H1 (cell line): Measurements from ENCODE around the gene ZXDC. TPM values are rescaled to one million over a fixed set of nuclear protein-coding genes. Genes with fewer than 3 reads are reported as not detected.

Source experiments
- CTCF ChIA-PET: fragments of 300-600 bp; sonication (Branson Sonifier 250); formaldehyde crosslinking; loops from one replicate; lab custom pipeline; 2021; ENCODE audit not compliant: partially characterized antibody; lab: Charles Lee
- POLR2A ChIA-PET: fragments of 300-600 bp; sonication (Branson Sonifier 250); formaldehyde crosslinking; loops from one replicate; lab custom pipeline; 2021; ENCODE audit warnings: inconsistent platforms; ENCODE audit not compliant: partially characterized antibody; lab: Charles Lee
- DNase-seq, 2 experiments: peaks; one replicate each; pipeline versions ENCODE4 v3.0.0 to v3.0.0-alpha.2; 2010 to 2022; ENCODE audit warnings: low spot score in 2 of 2, low read depth in 1 of 2, mixed read lengths in 1 of 2
- FAIRE-seq: peaks from 2 replicates; lab custom pipeline; 2011; peaks lifted over from hg19 to GRCh38; lab: Jason Lieb, UNC
- H2AFZ ChIP-seq: 2 replicates; pipeline ENCODE4 v1.8.1; 2012; ENCODE audit warnings: low read length, inconsistent platforms
- H2AK5ac ChIP-seq: 2 replicates; pipeline ENCODE4 v1.6.1; 2013; ENCODE audit warnings: low read depth, low read length
- H2BK120ac ChIP-seq: replicated peaks from 2 replicates; pipeline ENCODE3; 2013; ENCODE audit warnings: low read depth, low read length, inconsistent platforms
- H2BK12ac ChIP-seq: 2 replicates; pipeline ENCODE4 v1.6.1; 2013; ENCODE audit warnings: low read depth, low read length
- H2BK15ac ChIP-seq: 2 replicates; pipeline ENCODE4 v1.6.1; 2013; ENCODE audit warnings: low read length
- H2BK20ac ChIP-seq: 2 replicates; pipeline ENCODE4 v1.6.1; 2013; ENCODE audit warnings: low read length
- H2BK5ac ChIP-seq: 2 replicates; pipeline ENCODE4 v1.6.1; 2013; ENCODE audit warnings: low read depth, low read length
- H3K14ac ChIP-seq: 2 replicates; pipeline ENCODE4 v1.6.1; 2013; ENCODE audit warnings: inconsistent platforms; ENCODE audit not compliant: insufficient read length
- H3K18ac ChIP-seq: 2 replicates; pipeline ENCODE4 v1.6.1; 2013; ENCODE audit warnings: low read length; ENCODE audit errors: extremely low read depth
- H3K23ac ChIP-seq: 2 replicates; pipeline ENCODE4 v1.6.1; 2013; ENCODE audit warnings: inconsistent platforms; ENCODE audit not compliant: insufficient read length
- H3K23me2 ChIP-seq: 2 replicates; pipeline ENCODE4 v1.6.1; 2013; ENCODE audit warnings: low read depth, low read length
- H3K27ac ChIP-seq: 2 replicates; pipeline ENCODE4 v1.6.1; 2011; ENCODE audit warnings: low read depth, low read length, inconsistent platforms
- H3K27me3 ChIP-seq, 4 experiments: replicated peaks in 1 of 4; 1 replicate in 1 of 4; 2 replicates in 3 of 4; pipeline versions ENCODE4 v1.6.1 to v1.8.1; 2011 to 2013; ENCODE audit warnings: low read length in 3 of 4, mild to moderate bottlenecking in 3 of 4, inconsistent platforms in 2 of 4, mixed read lengths in 2 of 4, moderate library complexity in 1 of 4; ENCODE audit not compliant: control insufficient read depth in 3 of 4, insufficient read depth in 3 of 4; ENCODE audit errors: extremely low read depth in 1 of 4
- H3K36me3 ChIP-seq, 4 experiments: 2 replicates each; pipeline versions ENCODE4 v1.6.1 to v1.8.1; 2011 to 2013; ENCODE audit warnings: mild to moderate bottlenecking in 4 of 4, low read length in 3 of 4, moderate library complexity in 2 of 4, control low read depth in 1 of 4, inconsistent platforms in 1 of 4; ENCODE audit not compliant: insufficient read depth in 4 of 4, control insufficient read depth in 2 of 4
- H3K4ac ChIP-seq: replicated peaks from 2 replicates; pipeline ENCODE3; 2013; ENCODE audit warnings: low read length, low read depth, mixed read lengths, inconsistent platforms; ENCODE audit not compliant: insufficient read length
- H3K4me1 ChIP-seq, 4 experiments: replicated peaks in 1 of 4; 1 replicate in 1 of 4; 2 replicates in 3 of 4; pipeline versions ENCODE4 v1.6.1 to v1.8.1; 2011 to 2013; ENCODE audit warnings: low read length in 3 of 4, inconsistent platforms in 2 of 4, mixed read lengths in 1 of 4; ENCODE audit not compliant: insufficient read depth in 4 of 4, control insufficient read depth in 3 of 4
- H3K4me2 ChIP-seq, 2 experiments: 2 replicates each; pipeline versions ENCODE4 v1.6.1 to v1.8.1; 2011 to 2013; ENCODE audit warnings: low read depth in 2 of 2, low read length in 2 of 2, control low read depth in 1 of 2, inconsistent platforms in 1 of 2, mild to moderate bottlenecking in 1 of 2; ENCODE audit not compliant: insufficient read depth in 1 of 2
- H3K4me3 ChIP-seq, 4 experiments: fragments of 200-600, 300-600 bp in 1 of 4; sonication (generic), shearing (Covaris generic), sonication (Bioruptor Twin) in 1 of 4; 2 replicates each; pipeline versions ENCODE4 v1.5.1 to v1.8.1; 2011 to 2016; ENCODE audit warnings: low read length in 4 of 4, low read depth in 3 of 4, control low read depth in 2 of 4, inconsistent platforms in 2 of 4, mild to moderate bottlenecking in 2 of 4, mixed read lengths in 1 of 4, moderate library complexity in 1 of 4; ENCODE audit not compliant: insufficient read depth in 2 of 4; ENCODE audit errors: extremely low read depth in 1 of 4
- H3K56ac ChIP-seq: replicated peaks from 2 replicates; pipeline ENCODE3; 2013; ENCODE audit warnings: low read depth, mild to moderate bottlenecking, mixed read lengths, low read length, inconsistent platforms; ENCODE audit not compliant: insufficient read length
- H3K79me1 ChIP-seq: 2 replicates; pipeline ENCODE4 v1.6.1; 2013; ENCODE audit warnings: low read depth, low read length, control low read depth
- H3K79me2 ChIP-seq, 2 experiments: 2 replicates each; pipeline versions ENCODE4 v1.6.1 to v1.8.1; 2012 to 2013; ENCODE audit warnings: low read length in 2 of 2, mild to moderate bottlenecking in 2 of 2, inconsistent platforms in 1 of 2; ENCODE audit not compliant: insufficient read depth in 2 of 2, control insufficient read depth in 1 of 2
- H3K9ac ChIP-seq, 4 experiments: replicated peaks in 1 of 4; 1 replicate in 1 of 4; 2 replicates in 3 of 4; pipeline versions ENCODE4 v1.6.1 to v1.8.1; 2011 to 2013; ENCODE audit warnings: low read depth in 3 of 4, low read length in 3 of 4, control low read depth in 2 of 4, mild to moderate bottlenecking in 2 of 4, moderate library complexity in 2 of 4, inconsistent platforms in 1 of 4; ENCODE audit errors: extremely low read depth in 1 of 4
- H3K9me3 ChIP-seq, 2 experiments: 2 replicates each; pipeline versions ENCODE4 v1.6.1 to v1.8.1; 2012 to 2013; ENCODE audit warnings: mild to moderate bottlenecking in 2 of 2, moderate library complexity in 2 of 2, control low read depth in 1 of 2, inconsistent platforms in 1 of 2, low read depth in 1 of 2, low read length in 1 of 2, mixed read lengths in 1 of 2; ENCODE audit not compliant: insufficient read depth in 2 of 2
- H4K20me1 ChIP-seq, 2 experiments: replicated peaks in 1 of 2; 2 replicates each; pipeline versions ENCODE3 to v1.8.1; 2011 to 2013; ENCODE audit warnings: inconsistent platforms in 2 of 2, low read length in 2 of 2, mild to moderate bottlenecking in 1 of 2; ENCODE audit not compliant: insufficient read depth in 2 of 2, control insufficient read depth in 1 of 2
- H4K5ac ChIP-seq: 2 replicates; pipeline ENCODE4 v1.6.1; 2013; ENCODE audit warnings: low read length, low read depth, mixed read lengths, inconsistent platforms; ENCODE audit not compliant: insufficient read length
- H4K8ac ChIP-seq: 2 replicates; pipeline ENCODE4 v1.8.0; 2013; ENCODE audit warnings: mild to moderate bottlenecking, moderate library complexity, low read length, inconsistent platforms; ENCODE audit not compliant: insufficient read depth; ENCODE audit errors: extremely low read depth
- H4K91ac ChIP-seq: replicated peaks from 2 replicates; pipeline ENCODE3; 2013; ENCODE audit warnings: low read length, mixed read lengths, inconsistent platforms; ENCODE audit not compliant: insufficient read length
- WGBS, 2 experiments: shearing (Covaris generic) in 1 of 2; methylation state at CpG; one replicate each; pipeline versions ENCODE4 v1.1.6 to v1.1.7; 2013 to 2015; ENCODE audit warnings: low lambda C conversion rate in 2 of 2, mixed read lengths in 2 of 2, inconsistent platforms in 1 of 2, low coverage in 1 of 2, missing lambda C conversion rate in 1 of 2; ENCODE audit not compliant: insufficient replicate concordance in 2 of 2, insufficient coverage in 1 of 2, insufficient read length in 1 of 2; ENCODE audit errors: extremely low coverage in 1 of 2, missing lambda C conversion rate in 1 of 2; 5-methylcytosine and 5-hydroxymethylcytosine counted together
- polyA plus RNA-seq, 7 experiments: library from polyadenylated mRNA; depleted of rRNA in 3 of 7; stranded (reverse) in 5 of 7; unstranded in 2 of 7; fragments of >200 nt in 5 of 7; fragments of 200-250 nt in 2 of 7; gene quantifications; 1 replicate in 5 of 7; 2 replicates in 1 of 7; 4 replicates in 1 of 7; pipeline versions ENCODE4 v1.2.1 to v1.2.3, GENCODE V29; 2011 to 2013; ENCODE audit warnings: missing spikeins in 2 of 7, mixed read lengths in 2 of 7
- total RNA-seq: library from RNA; stranded (reverse); fragmentation: NEBNext Ultra II Directional; extraction: Animal tissue kit (Norgen Biotek cat#: 25700); gene quantifications from 2 replicates; pipeline ENCODE4 v1.2.1, GENCODE V29; 2021

The ZXDC gene
- total and polyA plus RNA-seq, 2 of the 8 experiments (the other 6 are each of a cell fraction or from before 2014, with no cell fraction given), result 12.7 to 24.3 TPM

DNA sequence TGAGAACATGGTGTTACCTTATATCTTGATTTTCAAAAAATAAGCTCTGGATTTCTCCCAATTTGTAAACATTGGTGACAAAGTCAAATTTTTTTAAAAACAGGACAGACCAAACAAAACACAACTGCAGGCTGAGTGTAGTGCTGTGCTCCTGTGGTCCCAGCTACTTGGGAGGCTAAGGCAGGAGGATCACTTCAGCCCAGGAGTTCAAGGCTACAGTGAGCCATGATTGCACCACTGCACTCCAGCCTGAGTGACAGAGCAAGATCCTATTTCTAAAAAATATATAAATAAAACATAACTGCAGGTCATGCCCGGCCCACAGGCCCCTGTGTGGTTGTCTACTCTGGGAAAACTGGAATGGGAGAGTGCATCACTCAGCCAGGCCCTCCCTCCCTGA is 4.0 kb upstream of the ZXDC start:
- no peak overlapping the region for H4K8ac ChIP-seq
- peaks cover 10% of the 10 kb centered on the region for H3K23me2 ChIP-seq
- H3K79me2 ChIP-seq, result peaks cover 0 to under 1% of the 10 kb centered on the region in 2 experiments; a peak in 1 of 4 replicates
- ChIA-PET POLR2A (no interaction called here), CTCF (no interaction called here)
- H4K20me1 ChIP-seq, result peaks cover under 1 to 3% of the 10 kb centered on the region in 2 experiments
- H3K56ac ChIP-seq, result no peak overlapping the region
- no peak overlapping the region for H2BK15ac ChIP-seq
- no peak overlapping the region for H3K4me3 ChIP-seq
- H3K79me1 ChIP-seq, result no peaks in the 10 kb centered on the region; the same call in 1 of the 2 replicates
- H3K27me3 ChIP-seq, result no peaks in the 10 kb centered on the region
- H3K9ac ChIP-seq, result no peak overlapping the region
- no peak overlapping the region for H3K23ac ChIP-seq
- WGBS, 2 experiments, result 92% methylated on average over 1 of the region's 1 CpG; no CpG with 5 or more reads in 1 of the 2 experiments
- no peak overlapping the region for H2BK12ac ChIP-seq
- H3K14ac ChIP-seq, result no peak overlapping the region
- H3K9me3 ChIP-seq, result no peaks in the 10 kb centered on the region
- FAIRE-seq (no peak), DNase-seq (no peak)
- no peaks in the 10 kb centered on the region for H3K36me3 ChIP-seq
- H2BK120ac ChIP-seq, result no peak overlapping the region
- no peak overlapping the region for H3K4me2 ChIP-seq
- H3K4ac ChIP-seq, result no peak overlapping the region
- no peak overlapping the region for H2BK5ac ChIP-seq
- no peak overlapping the region for H2AFZ ChIP-seq
- no peak overlapping the region for H3K27ac ChIP-seq
- no peak overlapping the region for H4K91ac ChIP-seq
- no peak overlapping the region for H2BK20ac ChIP-seq
- no peak overlapping the region for H2AK5ac ChIP-seq
- peaks cover 0 to 18% (median 12%) of the 10 kb centered on the region in 4 experiments; a peak in 6 of 7 replicates for H3K4me1 ChIP-seq
- no peak overlapping the region for H3K18ac ChIP-seq
- no peak overlapping the region for H4K5ac ChIP-seq
